CD4-positive, alpha-beta T cell treated with Interleukin-4 for 1 hour (primary cell): ENCODE data around the gene MAPRE3.

Experiments used
- DNase-seq, 2 donors: peaks; one replicate each; pipeline ENCODE4 v3.0.0-alpha.2; 2020 to 2022

Gene MAPRE3

GRCh38 chr2:27019459-27019858 lies 49.0 kb downstream of the MAPRE3 start:
- no peak for DNase-seq

DNA sequence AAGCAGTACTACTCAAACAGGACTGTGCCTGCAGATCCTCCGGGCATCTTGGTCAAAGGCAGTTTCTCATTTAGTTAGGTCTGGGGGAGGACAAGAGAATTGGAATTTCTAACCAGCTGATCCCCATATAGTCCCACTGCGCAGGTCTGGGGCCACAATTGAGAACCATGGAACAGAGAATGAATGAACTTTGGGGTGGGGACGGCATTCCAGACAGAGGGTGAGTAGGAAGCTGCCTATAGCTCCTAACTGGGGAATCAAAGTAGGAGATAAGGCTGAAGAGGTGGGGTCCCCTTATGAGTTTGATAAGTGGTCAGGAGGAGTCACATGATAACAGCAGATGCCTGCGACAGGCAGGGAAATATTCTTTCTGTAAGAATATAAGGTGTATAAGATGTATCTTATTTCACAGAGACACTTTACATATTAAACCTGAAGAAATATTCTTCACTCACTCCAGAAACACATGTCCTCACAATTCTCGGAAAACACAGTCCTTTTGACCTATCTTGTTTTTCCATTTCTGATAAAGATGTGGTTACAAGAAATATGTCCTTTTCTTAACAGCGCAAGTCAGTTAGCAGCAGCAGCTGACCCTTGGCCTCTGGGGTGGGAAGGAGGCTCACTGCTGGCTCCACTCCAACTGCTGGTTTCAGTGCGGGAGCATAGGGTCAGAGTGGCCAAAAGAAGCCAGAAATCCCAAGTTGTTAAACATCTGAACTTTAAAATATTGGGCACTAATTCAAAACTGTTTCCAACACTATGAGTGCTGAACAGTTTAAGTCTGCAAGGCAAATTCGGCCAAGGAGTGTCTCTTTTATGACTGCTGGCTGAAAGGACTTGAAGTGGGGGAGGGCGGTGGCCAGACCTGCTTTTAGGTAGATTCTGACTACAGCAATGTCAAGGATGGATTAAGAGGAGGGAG lies 49.8 kb downstream of the MAPRE3 start:
- no peak for DNase-seq

DNA sequence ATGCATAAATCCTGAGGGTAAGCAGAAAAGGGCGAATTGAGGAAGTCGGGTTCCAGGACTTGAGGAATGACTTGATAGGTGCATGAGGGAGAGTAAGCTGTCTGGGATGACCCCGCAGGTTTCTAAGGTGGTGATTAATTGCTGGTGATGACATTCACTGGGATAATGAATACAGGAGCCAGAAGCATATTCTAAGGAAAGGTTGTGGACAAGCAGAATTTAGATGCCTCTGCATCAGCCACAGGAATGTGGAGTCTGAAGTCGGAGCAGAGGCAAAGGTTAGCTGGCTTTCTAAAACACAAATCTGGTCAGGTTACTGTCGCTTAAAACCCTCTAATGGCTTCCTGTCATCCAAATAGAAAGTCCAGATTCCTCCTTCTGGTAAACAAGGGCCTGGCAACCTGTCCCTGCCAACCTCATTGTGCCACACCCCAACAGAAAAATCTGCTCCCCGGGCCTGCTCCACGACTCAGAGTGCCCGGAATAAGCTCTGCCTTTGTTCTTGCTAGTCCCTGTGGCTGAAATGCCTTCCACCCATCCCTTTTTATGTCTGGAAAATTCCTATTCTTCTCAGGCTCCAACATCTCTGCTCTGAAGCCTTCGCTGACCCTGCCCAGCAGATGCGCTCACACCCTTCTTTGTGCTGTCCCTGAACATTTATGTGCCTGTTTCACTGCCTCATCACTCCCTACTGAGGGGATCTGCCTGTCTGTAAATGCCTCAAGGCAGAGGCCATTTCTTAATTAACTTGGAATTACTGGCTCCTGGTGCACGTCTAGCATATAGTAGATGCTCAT lies 51.0 kb downstream of the MAPRE3 start:
- DNase-seq: no peak

DNA sequence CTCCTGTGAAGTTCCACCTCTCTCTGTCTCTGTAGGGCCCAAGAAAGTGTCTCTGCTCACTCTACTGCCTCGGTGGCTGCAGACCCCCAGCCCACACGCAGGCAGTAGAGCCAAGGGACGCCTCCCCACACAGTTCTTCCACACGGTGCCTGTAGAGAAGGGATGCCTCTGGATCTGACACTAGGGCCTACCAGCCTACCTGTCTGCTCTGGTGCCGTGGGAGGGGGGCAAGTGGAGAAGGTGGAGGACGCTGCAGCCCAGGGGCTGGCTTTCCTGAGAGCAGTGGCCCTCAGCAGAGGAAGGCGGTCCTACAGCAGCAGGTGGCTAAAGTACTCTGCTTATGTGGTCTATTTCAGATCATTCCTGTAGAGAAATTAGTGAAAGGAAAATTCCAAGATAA lies 53.3 kb downstream of the MAPRE3 start:
- DNase-seq: no peak

- DNase-seq: no peak
These were observed 53.8 kb downstream of the MAPRE3 start for GRCh38 chr2:27024188-27024587.

- no peak for DNase-seq
These were observed 54.4 kb downstream of the MAPRE3 start for GRCh38 chr2:27024812-27025211.

- DNase-seq: no peak
These were observed 54.9 kb downstream of the MAPRE3 start for GRCh38 chr2:27025281-27025800.

GRCh38 chr2:27025861-27026851 lies 55.7 kb downstream of the MAPRE3 start:
- DNase-seq: no peak

DNA sequence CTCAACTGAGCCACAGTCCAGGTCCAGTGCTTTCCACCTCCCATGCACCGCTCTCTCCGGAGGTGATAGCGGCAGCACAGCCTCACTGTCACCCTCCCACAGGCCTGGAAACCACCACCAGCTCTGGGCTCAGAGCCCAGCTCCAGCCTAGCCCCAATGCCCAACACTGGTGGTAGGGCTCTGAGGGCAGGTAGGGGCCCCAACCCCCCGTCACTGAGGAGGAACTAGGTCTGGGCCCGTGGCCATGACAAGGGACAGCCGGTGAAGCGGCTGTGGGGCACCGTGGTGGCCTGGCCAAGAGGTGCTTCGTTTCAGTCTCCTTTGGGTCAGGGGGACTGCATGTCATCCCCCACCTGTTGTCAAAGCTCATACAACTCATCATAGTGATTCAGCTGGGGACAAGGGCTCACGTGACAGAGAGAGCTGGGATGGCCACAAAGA lies 56.8 kb downstream of the MAPRE3 start:
- no peak for DNase-seq

GRCh38 chr2:27029051-27029450 lies 58.6 kb downstream of the MAPRE3 start:
- no peak for DNase-seq

- DNase-seq: peak; percentile 78
These were observed 62.2 kb downstream of the MAPRE3 start, which contains the start of gene TMEM214 for GRCh38 chr2:27032495-27033252. Gene TMEM214, plus strand, starts transcription at chr2:27032965. Its CDS starts 51 bp downstream, at chr2:27033016.

DNA sequence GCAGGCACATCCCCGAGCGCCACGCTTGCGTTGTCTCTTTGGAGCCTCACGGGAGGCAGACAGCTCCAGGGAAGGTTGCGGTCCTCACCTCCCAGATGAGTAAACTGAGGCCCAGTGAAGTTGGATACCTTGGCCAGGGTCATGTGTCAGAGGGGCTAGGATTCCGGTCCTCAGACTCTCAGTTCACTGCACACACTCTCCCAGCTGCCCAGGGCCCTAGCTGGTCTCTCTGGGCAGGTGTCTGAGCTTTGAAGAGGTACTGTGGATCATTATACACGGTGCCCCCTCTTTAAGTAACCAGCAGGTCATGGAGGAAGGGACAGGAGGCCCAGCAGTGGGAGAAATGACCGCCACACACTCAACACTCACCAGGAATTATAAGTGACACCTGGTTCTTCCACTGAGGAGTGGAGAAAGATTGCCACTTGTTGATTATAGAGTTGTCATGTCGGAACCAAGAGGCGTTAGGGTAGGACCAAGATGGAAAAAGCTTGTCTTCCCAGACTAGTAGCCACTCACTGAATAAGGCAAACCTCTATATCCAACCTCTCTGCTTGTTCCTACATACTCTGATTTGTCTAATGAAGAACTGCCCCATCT lies 62.9 kb downstream of the MAPRE3 start:
- no peak for DNase-seq

- DNase-seq: no peak
These were observed 67.6 kb downstream of the MAPRE3 start for GRCh38 chr2:27038012-27038411.

DNA sequence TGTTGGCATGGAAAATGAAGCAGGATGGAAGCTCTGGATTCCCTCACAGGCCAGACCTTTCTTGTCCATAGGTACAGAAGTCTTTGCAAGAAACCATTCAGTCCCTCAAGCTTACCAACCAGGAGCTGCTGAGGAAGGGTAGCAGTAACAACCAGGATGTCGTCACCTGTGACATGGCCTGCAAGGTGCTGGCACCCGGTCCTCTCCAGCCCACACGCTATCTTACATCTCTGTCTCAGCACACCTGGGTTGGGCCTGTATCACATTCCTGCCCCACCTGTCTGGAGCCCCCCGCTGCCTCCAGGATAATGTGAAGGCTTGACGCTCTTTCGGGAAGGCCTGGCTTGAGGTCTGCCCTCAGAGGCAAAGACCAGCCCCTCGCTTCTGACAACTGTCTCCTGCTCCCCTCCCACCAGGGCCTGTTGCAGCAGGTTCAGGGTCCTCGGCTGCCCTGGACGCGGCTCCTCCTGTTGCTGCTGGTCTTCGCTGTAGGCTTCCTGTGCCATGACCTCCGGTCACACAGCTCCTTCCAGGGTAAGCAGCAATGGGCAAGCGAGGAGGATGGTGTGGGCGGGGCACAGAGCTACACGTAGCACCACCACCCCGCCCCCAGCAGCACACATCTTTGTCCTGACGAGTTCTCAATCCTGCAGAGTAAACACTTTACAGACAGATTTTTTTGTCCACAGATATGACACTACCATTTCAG lies 68.3 kb downstream of the MAPRE3 start:
- DNase-seq: no peak

DNA sequence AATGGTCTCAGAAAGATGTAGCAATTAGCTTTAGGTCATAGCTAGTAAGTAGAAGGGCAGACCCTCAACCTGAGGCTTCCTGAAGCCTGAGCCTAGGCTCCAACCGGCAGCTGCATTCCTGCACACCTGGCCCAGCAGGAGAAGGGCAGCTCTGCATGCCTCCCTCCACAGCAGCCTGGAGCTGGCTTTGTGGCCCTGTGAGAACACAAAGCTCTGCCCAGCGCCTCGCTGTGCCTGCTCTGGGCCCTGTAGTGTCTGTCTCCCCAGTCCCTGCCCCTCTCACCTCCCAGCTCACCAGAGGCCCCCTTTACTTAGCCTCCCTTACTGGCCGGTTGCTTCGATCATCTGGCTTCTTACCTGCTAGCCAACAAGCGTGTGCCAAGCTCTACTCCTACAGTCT lies 69.0 kb downstream of the MAPRE3 start:
- no peak for DNase-seq

DNA sequence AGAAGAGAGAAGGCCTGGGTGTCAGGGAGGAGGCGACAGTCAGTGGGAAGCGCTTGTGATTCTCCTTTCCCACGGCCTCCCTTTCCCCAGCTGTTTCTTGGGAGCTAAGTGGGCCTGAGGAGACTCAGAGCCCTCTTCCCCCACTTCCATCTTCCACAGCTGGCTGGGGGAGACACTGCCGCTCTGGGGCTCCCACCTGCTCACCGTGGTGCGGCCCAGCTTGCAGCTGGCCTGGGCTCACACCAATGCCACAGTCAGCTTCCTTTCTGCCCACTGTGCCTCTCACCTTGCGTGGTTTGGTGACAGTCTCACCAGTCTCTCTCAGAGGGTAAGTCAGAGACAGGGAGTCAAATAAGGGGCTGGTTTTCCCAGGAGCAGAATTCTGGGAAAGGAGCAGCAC lies 69.4 kb downstream of the MAPRE3 start:
- DNase-seq: no peak

- DNase-seq: no peak
These were observed 69.8 kb downstream of the MAPRE3 start for GRCh38 chr2:27040282-27040681.

- DNase-seq: no peak
These were observed 71.3 kb downstream of the MAPRE3 start for GRCh38 chr2:27041752-27042151.

DNA sequence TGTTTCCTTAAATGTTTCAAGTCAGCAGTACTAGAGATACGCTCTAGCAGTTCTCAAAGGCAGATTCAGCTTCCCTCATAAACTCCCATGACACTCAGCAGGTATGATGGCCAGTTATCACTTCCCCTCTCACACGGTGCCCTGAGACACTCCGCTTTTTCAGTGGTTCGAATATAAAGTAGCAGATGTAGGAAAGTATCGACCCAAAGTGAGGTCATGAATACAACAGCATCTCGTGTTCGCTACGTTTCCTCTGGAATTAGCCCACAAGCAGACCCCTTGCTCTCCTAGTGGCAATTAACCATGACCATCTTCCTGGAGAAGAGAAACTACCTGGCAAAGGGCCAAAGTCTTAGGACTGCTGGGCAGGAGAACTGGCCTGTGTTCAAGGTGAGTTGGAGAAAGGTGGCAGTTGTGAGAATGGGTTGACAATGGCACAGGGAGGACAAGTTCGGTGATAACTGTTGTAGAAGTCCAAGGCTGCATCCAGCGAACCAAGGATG lies 71.8 kb downstream of the MAPRE3 start:
- DNase-seq: peak in 1 of 2 donors; percentile 39

GRCh38 chr2:27042985-27043634 lies 72.7 kb downstream of the MAPRE3 start:
- DNase-seq: no peak
